ENCODE measurements around the gene FN3KRP. TPM values are rescaled to one million over a fixed set of nuclear protein-coding genes. Genes with fewer than 3 reads are reported as not detected.

FN3KRP gene
- polyA plus RNA-seq, 1 of the 3 experiments (the other 2 are of a cell fraction): 68.2 TPM

GRCh38 chr17:82703935-82704865 lies 12.3 kb upstream of the FN3KRP start (continued):
- no peak for TF ChIP-seq POLR2AphosphoS5 (IDR thresholded peaks at IDR 0.05; ENCODE audit: low read depth, low read length)
- no peak for TF ChIP-seq GATA2 (CRISPR knock-in tag; IDR thresholded peaks at IDR 0.05)

GRCh38 chr17:82704886-82705285 lies 11.6 kb upstream of the FN3KRP start:
- Histone ChIP-seq H3K9me3 (no peaks in the 10 kb centered on the region), H3K9ac (no peak overlapping the region), H3K4me1 (ENCODE audit: control insufficient read depth in 1 of 2, insufficient read depth in 2 of 2, low read depth in 1 of 2, low read length in 1 of 2) (no peaks in the 10 kb centered on the region), H3K79me2 (ENCODE audit: insufficient read depth) (no peaks in the 10 kb centered on the region), H3K4me3 (ENCODE audit: low read depth in 2 of 2, low read length in 1 of 2) (no peak overlapping the region), H3K36me3 (replicated peaks in 1 of 2; ENCODE audit: control insufficient read depth in 1 of 2, insufficient read depth in 2 of 2, low read length in 1 of 2) (no peaks in the 10 kb centered on the region), H3F3A (replicated peaks; ENCODE audit: insufficient read depth) (peaks cover 10% of the 10 kb centered on the region), H3K9me2 (no peaks in the 10 kb centered on the region), H4K20me1 (ENCODE audit: insufficient read depth) (no peaks in the 10 kb centered on the region), H3K27me3 (ENCODE audit: insufficient read depth) (no peaks in the 10 kb centered on the region), H2AFZ (ENCODE audit: low read depth) (no peak overlapping the region), H3K4me2 (no peak overlapping the region), H3K27ac (ENCODE audit: low read depth in 2 of 2, low read length in 1 of 2) (no peak overlapping the region)
- POLR2A ChIA-PET: no interaction called here
- WGBS (ENCODE audit: low lambda C conversion rate): 75% methylated on average over 13 of the region's 13 CpGs
- CTCF ChIA-PET: no interaction called here
- DNase-seq: no peak
- TF ChIP-seq MXI1 (IDR thresholded peaks at IDR 0.05; ENCODE audit: low read depth, low read length) (no peak), USF2 (IDR thresholded peaks at IDR 0.05; ENCODE audit: borderline replicate concordance, low read depth, low read length) (no peak), PBX3 (IDR thresholded peaks at IDR 0.05) (no peak), FOSL2 (IDR thresholded peaks at IDR 0.05; ENCODE audit: borderline replicate concordance, low read depth) (no peak), SMC3 (IDR thresholded peaks at IDR 0.05; ENCODE audit: low read depth, low read length) (no peak), POLR2AphosphoS5 (IDR thresholded peaks at IDR 0.05; ENCODE audit: low read depth, low read length) (no peak), ZBTB33 (IDR thresholded peaks at IDR 0.05; ENCODE audit: borderline replicate concordance, low read depth) (no peak), YY1 (IDR thresholded peaks at IDR 0.05; ENCODE audit: low read depth) (no peak), USF1 (IDR thresholded peaks at IDR 0.05; ENCODE audit: borderline replicate concordance, low read depth) (no peak), FOXM1 (IDR thresholded peaks at IDR 0.05; ENCODE audit: low read depth) (no peak)

Measured in SK-N-SH (cell line).